HG02759 (cell line): ENCODE data around the gene MTHFSD.

Experiments used
- ATAC-seq: cut with Tn5 transposase; IDR thresholded peaks from one replicate; pipeline ENCODE4 v1.9.1; 2021; ENCODE audit warnings: mild to moderate bottlenecking, moderate library complexity; ENCODE audit not compliant: unreplicated experiment

Gene MTHFSD

GRCh38 chr16:86515413-86515776, 39.6 kb downstream of the MTHFSD start:
- no peak for ATAC-seq

GRCh38 chr16:86514481-86515376, 40.3 kb downstream of the MTHFSD start:
- ATAC-seq: no peak

GRCh38 chr16:86513471-86514277, 41.4 kb downstream of the MTHFSD start:
- ATAC-seq: no peak

GRCh38 chr16:86512860-86513470, 42.1 kb downstream of the MTHFSD start:
- ATAC-seq: no peak

GRCh38 chr16:86512301-86512859, 42.7 kb downstream of the MTHFSD start:
- ATAC-seq: no peak

- no peak for ATAC-seq
Measured at GRCh38 chr16:86511317-86512161, 43.5 kb downstream of the MTHFSD start.

GRCh38 chr16:86510465-86511261, 44.4 kb downstream of the MTHFSD start, which contains the start of gene FOXF1:
Gene FOXF1 (plus strand): TSS chr16:86510527. CDS start chr16:86510570, 43 bp downstream.
- no peak for ATAC-seq

GRCh38 chr16:86509759-86510464, 45.1 kb downstream of the MTHFSD start:
- no peak for ATAC-seq

GRCh38 chr16:86508947-86509758, 45.9 kb downstream of the MTHFSD start:
- ATAC-seq: no peak

GRCh38 chr16:86508028-86508946, 46.7 kb downstream of the MTHFSD start:
- no peak for ATAC-seq

- ATAC-seq: no peak
Measured at GRCh38 chr16:86507173-86508027, 47.6 kb downstream of the MTHFSD start.

GRCh38 chr16:86505899-86506864, 48.9 kb downstream of the MTHFSD start:
- no peak for ATAC-seq

GRCh38 chr16:86505185-86505898, 49.7 kb downstream of the MTHFSD start:
- ATAC-seq: no peak
